ENCODE measurements around the gene JPH4.

DNA sequence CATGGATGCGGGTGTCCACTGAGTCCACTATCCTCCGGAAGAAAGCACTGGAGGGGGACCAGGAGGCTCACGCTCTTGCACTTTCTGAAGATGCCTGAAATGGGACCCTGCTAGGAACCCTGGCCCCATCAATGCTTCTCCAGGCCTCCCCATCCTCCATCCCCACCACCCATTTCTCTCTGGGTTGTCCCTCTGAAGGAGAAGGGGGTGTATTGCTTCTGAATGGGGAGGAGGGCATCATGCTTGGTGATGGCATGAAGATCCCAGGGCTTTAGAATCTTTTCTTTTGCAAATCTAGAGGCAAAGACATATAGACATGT lies 681 bp upstream of the JPH4 start:
- TF ChIP-seq, protein P1, sequence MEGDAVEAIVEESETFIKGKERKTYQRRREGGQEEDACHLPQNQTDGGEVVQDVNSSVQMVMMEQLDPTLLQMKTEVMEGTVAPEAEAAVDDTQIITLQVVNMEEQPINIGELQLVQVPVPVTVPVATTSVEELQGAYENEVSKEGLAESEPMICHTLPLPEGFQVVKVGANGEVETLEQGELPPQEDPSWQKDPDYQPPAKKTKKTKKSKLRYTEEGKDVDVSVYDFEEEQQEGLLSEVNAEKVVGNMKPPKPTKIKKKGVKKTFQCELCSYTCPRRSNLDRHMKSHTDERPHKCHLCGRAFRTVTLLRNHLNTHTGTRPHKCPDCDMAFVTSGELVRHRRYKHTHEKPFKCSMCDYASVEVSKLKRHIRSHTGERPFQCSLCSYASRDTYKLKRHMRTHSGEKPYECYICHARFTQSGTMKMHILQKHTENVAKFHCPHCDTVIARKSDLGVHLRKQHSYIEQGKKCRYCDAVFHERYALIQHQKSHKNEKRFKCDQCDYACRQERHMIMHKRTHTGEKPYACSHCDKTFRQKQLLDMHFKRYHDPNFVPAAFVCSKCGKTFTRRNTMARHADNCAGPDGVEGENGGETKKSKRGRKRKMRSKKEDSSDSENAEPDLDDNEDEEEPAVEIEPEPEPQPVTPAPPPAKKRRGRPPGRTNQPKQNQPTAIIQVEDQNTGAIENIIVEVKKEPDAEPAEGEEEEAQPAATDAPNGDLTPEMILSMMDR (IDR thresholded peaks at IDR 0.05; ENCODE audit: low read depth, low read length, poor library complexity, severe bottlenecking), result no peak
- TF ChIP-seq EZH2phosphoT487 (IDR thresholded peaks at IDR 0.05; ENCODE audit: borderline replicate concordance, low read length), result no peak
